Liver (tissue), 9 donors: ENCODE measurements around the gene TMEM190. TPM values are rescaled to one million over a fixed set of nuclear protein-coding genes. Genes with fewer than 3 reads are reported as not detected.

Experiments
- DNase-seq: peaks from one replicate; pipeline ENCODE4 v3.0.0-alpha.2; 2017; ENCODE audit warnings: low spot score
- H3K27ac ChIP-seq, 2 donors: one replicate each; pipeline ENCODE4 v1.7.0; 2013; ENCODE audit warnings: inconsistent platforms in 2 of 2, low read length in 2 of 2, control low read depth in 1 of 2, low read depth in 1 of 2, mild to moderate bottlenecking in 1 of 2
- H3K27me3 ChIP-seq, 4 donors: one replicate each; pipeline versions ENCODE4 v1.6.1 to v1.7.0; 2013; ENCODE audit warnings: low read length in 3 of 4, inconsistent platforms in 1 of 4, mild to moderate bottlenecking in 1 of 4, moderate library complexity in 1 of 4; ENCODE audit not compliant: control insufficient read depth in 4 of 4, insufficient read depth in 4 of 4
- H3K36me3 ChIP-seq, 4 donors: one replicate each; pipeline versions ENCODE4 v1.6.1 to v1.7.0; 2013; ENCODE audit warnings: low read length in 3 of 4, mild to moderate bottlenecking in 3 of 4, low read depth in 1 of 4, moderate library complexity in 1 of 4; ENCODE audit not compliant: control insufficient read depth in 4 of 4, insufficient read depth in 3 of 4
- H3K4me1 ChIP-seq, 4 donors: one replicate each; pipeline versions ENCODE4 v1.6.1 to v1.7.0; 2013; ENCODE audit warnings: low read length in 3 of 4, mild to moderate bottlenecking in 3 of 4, moderate library complexity in 1 of 4; ENCODE audit not compliant: control insufficient read depth in 4 of 4, insufficient read depth in 4 of 4
- H3K4me3 ChIP-seq, 3 donors: one replicate each; pipeline versions ENCODE4 v1.6.1 to v1.7.0; 2013; ENCODE audit warnings: low read length in 3 of 3, control low read depth in 1 of 3, low read depth in 1 of 3, mild to moderate bottlenecking in 1 of 3
- H3K9ac ChIP-seq, 2 donors: one replicate each; pipeline ENCODE4 v1.7.0; 2013; ENCODE audit warnings: low read length in 2 of 2, mild to moderate bottlenecking in 2 of 2, moderate library complexity in 2 of 2, control low read depth in 1 of 2, low read depth in 1 of 2
- H3K9me3 ChIP-seq, 4 donors: one replicate each; pipeline versions ENCODE4 v1.6.1 to v1.7.0; 2013; ENCODE audit warnings: low read length in 3 of 4; ENCODE audit not compliant: control insufficient read depth in 4 of 4
- ATF3 ChIP-seq: IDR thresholded peaks from 2 replicates; pipeline ENCODE4 v1.6.1; 2016; ENCODE audit warnings: antibody characterized with exemption
- CTCF ChIP-seq: fragments of 150-350 bp; IDR thresholded peaks from 2 replicates; pipeline ENCODE4 v1.5.1; 2017; ENCODE audit warnings: improper control_type of control experiment, low read depth, low read length; ENCODE audit not compliant: missing input control
- EGR1 ChIP-seq, 2 donors: IDR thresholded peaks; 2 replicates each; pipeline ENCODE4 v1.6.1; 2016 to 2018; ENCODE audit warnings: antibody characterized with exemption in 2 of 2, low read depth in 2 of 2
- FOXA1 ChIP-seq: IDR thresholded peaks from 2 replicates; pipeline ENCODE4 v1.6.1; 2016; ENCODE audit warnings: antibody characterized with exemption
- FOXA2 ChIP-seq: IDR thresholded peaks from 2 replicates; pipeline ENCODE4 v1.6.1; 2016; ENCODE audit warnings: antibody characterized with exemption
- GABPA ChIP-seq, 2 donors: IDR thresholded peaks in 1 of 2; conservative IDR thresholded peaks in 1 of 2; 2 replicates each; pipeline ENCODE4 v1.6.1; 2016; ENCODE audit warnings: antibody characterized with exemption in 2 of 2, mild to moderate bottlenecking in 1 of 2, moderate library complexity in 1 of 2
- HNF4A ChIP-seq, 2 donors: conservative IDR thresholded peaks; 2 replicates each; pipeline ENCODE4 v1.6.1; 2016; ENCODE audit warnings: antibody characterized with exemption in 2 of 2, mild to moderate bottlenecking in 2 of 2
- HNF4G ChIP-seq: IDR thresholded peaks from 2 replicates; pipeline ENCODE4 v1.6.1; 2016; ENCODE audit warnings: antibody characterized with exemption
- JUND ChIP-seq, 2 donors: IDR thresholded peaks; 2 replicates each; pipeline ENCODE4 v1.6.1; 2016; ENCODE audit warnings: antibody characterized with exemption in 2 of 2
- MAX ChIP-seq: IDR thresholded peaks from 2 replicates; pipeline ENCODE4 v1.6.1; 2016; ENCODE audit warnings: antibody characterized with exemption
- NR2F2 ChIP-seq: IDR thresholded peaks from 2 replicates; pipeline ENCODE4 v1.6.1; 2016; ENCODE audit warnings: antibody characterized with exemption
- RAD21 ChIP-seq, 2 donors: IDR thresholded peaks; 2 replicates each; pipeline ENCODE4 v1.6.1; 2016; ENCODE audit warnings: antibody characterized with exemption in 2 of 2, mild to moderate bottlenecking in 2 of 2
- REST ChIP-seq: IDR thresholded peaks from 2 replicates; pipeline ENCODE4 v1.6.1; 2016; ENCODE audit warnings: antibody characterized with exemption, mild to moderate bottlenecking
- RXRA ChIP-seq, 2 donors: IDR thresholded peaks; 2 replicates each; pipeline ENCODE4 v1.6.1; 2017 to 2018; ENCODE audit warnings: antibody characterized with exemption in 2 of 2, mild to moderate bottlenecking in 1 of 2
- TAF1 ChIP-seq: conservative IDR thresholded peaks from 2 replicates; pipeline ENCODE4 v1.6.1; 2016; ENCODE audit warnings: antibody characterized with exemption, mild to moderate bottlenecking
- YY1 ChIP-seq: IDR thresholded peaks from 2 replicates; pipeline ENCODE4 v1.6.1; 2016; ENCODE audit warnings: antibody characterized with exemption, mild to moderate bottlenecking
- ZBTB33 ChIP-seq: IDR thresholded peaks from 2 replicates; pipeline ENCODE4 v1.6.1; 2016; ENCODE audit warnings: antibody characterized with exemption
- WGBS: extraction: QIAGEN DNeasy Blood & Tissue Kit; methylation state at CpG from one replicate; pipeline ENCODE4 v1.1.7; 2013; 5-methylcytosine and 5-hydroxymethylcytosine counted together
- polyA plus RNA-seq, 2 donors: library from polyadenylated mRNA; stranded (reverse) in 1 of 2; unstranded in 1 of 2; fragments of 200-250 nt in 1 of 2; fragments of >200 nt in 1 of 2; fragmentation: Nextera tagmentation in 1 of 2; extraction: Ambion mirVana in 1 of 2; gene quantifications; one replicate each; pipeline versions ENCODE4 v1.2.1 to v1.2.3, GENCODE V29; 2013 to 2015
- total RNA-seq, 2 donors: library from RNA; depleted of rRNA; stranded (reverse); fragments of >200 nt; gene quantifications; one replicate each; pipeline ENCODE4 v1.2.3, GENCODE V29; 2014
- donor health status: healthy.
- donor health status: healthy.
- donor health status: healthy.
- donor health status: healthy.
- donor health status: healthy.

The TMEM190 gene
- total and polyA plus RNA-seq, 4 donors = not detected

GRCh38 chr19:55354698-55355212, 21.9 kb upstream of the TMEM190 start, which contains the start of gene COX6B2:
TSS of gene COX6B2 (minus strand) at chr19:55354719. CDS start at chr19:55354521, 198 bp downstream.
- Histone ChIP-seq H3K9ac (no peak within 1 kb of the TSS), H3K27me3 (peaks cover 0 to 8% (median 6%) of the 10 kb centered on the region in 4 donors), H3K27ac (no peak within 1 kb of the TSS), H3K4me3 (peak within 1 kb of the TSS in 1 of 3 donors; percentile 34), H3K36me3 (no peaks in the 10 kb centered on the region), H3K9me3 (no peaks in the 10 kb centered on the region), H3K4me1 (peaks cover 0 to 4% (median 1%) of the 10 kb centered on the region in 4 donors)
- TF ChIP-seq RXRA (IDR thresholded peaks at IDR 0.05) = no peak
- TF ChIP-seq HNF4A (conservative IDR thresholded peaks at IDR 0.05) = no peak
- TF ChIP-seq NR2F2 = no peak
- TF ChIP-seq FOXA1 = no peak
- no peak for DNase-seq
- WGBS = 4% methylated on average over 41 of the region's 43 CpGs

GRCh38 chr19:55355213-55355821, 21.3 kb upstream of the TMEM190 start:
- H3K4me1 ChIP-seq = peaks cover 0 to 4% (median 1%) of the 10 kb centered on the region in 4 donors
- no peak overlapping the region for H3K4me3 ChIP-seq
- DNase-seq = no peak
- H3K9ac ChIP-seq = no peak overlapping the region
- TF ChIP-seq REST = no peak
- no peak for TF ChIP-seq FOXA2
- no peak for TF ChIP-seq HNF4G
- TF ChIP-seq NR2F2 = no peak
- TF ChIP-seq ATF3 = no peak
- no peak for TF ChIP-seq GABPA (IDR thresholded peaks at IDR 0.05 in 1 of 2, conservative IDR thresholded peaks at IDR 0.05 in 1 of 2)
- no peak for TF ChIP-seq EGR1 (IDR thresholded peaks at IDR 0.05; ENCODE audit: low read depth in 2 of 2)
- TF ChIP-seq RAD21 (IDR thresholded peaks at IDR 0.05) = no peak
- TF ChIP-seq TAF1 = no peak
- TF ChIP-seq RXRA (IDR thresholded peaks at IDR 0.05) = no peak
- TF ChIP-seq YY1 = no peak
- no peak for TF ChIP-seq FOXA1
- no peak for TF ChIP-seq MAX
- no peak for TF ChIP-seq HNF4A (conservative IDR thresholded peaks at IDR 0.05)
- no peak for TF ChIP-seq ZBTB33
- no peak for TF ChIP-seq JUND (IDR thresholded peaks at IDR 0.05)
- TF ChIP-seq CTCF = no peak
- no peaks in the 10 kb centered on the region for H3K36me3 ChIP-seq
- 31% methylated on average over 13 of the region's 13 CpGs for WGBS
- H3K27me3 ChIP-seq = peaks cover 0 to 8% (median 6%) of the 10 kb centered on the region in 4 donors
- no peaks in the 10 kb centered on the region for H3K9me3 ChIP-seq
- H3K27ac ChIP-seq = no peak overlapping the region
